ENCODE measurements around the gene CCR2.

Gene CCR2

DNA sequence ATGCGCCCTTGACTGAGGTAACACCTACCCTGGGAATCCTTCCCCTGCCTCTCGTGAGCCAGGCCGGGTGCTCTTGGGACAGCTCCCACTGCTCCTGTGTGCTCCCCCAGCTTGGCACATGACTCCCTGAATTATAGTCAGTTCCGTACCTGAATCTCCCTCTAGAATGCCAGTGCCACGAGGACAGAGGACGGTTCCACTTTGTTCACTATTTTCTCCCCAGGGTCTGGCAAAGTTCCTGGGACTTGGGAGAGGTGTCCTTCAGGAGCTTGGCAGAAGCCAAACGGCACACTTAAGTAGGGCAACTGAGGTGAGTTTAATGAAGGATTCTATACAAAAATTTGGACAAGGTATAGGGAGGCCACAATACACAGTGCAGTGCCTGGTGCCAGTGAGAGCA is 43.2 kb downstream of the CCR2 start:
- no peak for DNase-seq (ENCODE audit: low read depth, low spot score)
- POLR2A ChIA-PET = no interaction called here
- CTCF ChIA-PET = no interaction called here
- TF ChIP-seq, protein P1, sequence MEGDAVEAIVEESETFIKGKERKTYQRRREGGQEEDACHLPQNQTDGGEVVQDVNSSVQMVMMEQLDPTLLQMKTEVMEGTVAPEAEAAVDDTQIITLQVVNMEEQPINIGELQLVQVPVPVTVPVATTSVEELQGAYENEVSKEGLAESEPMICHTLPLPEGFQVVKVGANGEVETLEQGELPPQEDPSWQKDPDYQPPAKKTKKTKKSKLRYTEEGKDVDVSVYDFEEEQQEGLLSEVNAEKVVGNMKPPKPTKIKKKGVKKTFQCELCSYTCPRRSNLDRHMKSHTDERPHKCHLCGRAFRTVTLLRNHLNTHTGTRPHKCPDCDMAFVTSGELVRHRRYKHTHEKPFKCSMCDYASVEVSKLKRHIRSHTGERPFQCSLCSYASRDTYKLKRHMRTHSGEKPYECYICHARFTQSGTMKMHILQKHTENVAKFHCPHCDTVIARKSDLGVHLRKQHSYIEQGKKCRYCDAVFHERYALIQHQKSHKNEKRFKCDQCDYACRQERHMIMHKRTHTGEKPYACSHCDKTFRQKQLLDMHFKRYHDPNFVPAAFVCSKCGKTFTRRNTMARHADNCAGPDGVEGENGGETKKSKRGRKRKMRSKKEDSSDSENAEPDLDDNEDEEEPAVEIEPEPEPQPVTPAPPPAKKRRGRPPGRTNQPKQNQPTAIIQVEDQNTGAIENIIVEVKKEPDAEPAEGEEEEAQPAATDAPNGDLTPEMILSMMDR (IDR thresholded peaks at IDR 0.05; ENCODE audit: insufficient read depth, low read length, missing control alignments) = no peak
- H3K4me3 ChIP-seq (ENCODE audit: low read depth, low read length) = no peak overlapping the region

- ChIA-PET CTCF (no interaction called here), POLR2A (no interaction called here)
- DNase-seq (ENCODE audit: low read depth, low spot score) = no peak
- H3K4me3 ChIP-seq (ENCODE audit: low read depth, low read length) = no peak overlapping the region
- TF ChIP-seq, protein P1 (IDR thresholded peaks at IDR 0.05; ENCODE audit: insufficient read depth, low read length, missing control alignments) = no peak
Measured at GRCh38 chr3:46398186-46398955, 44.5 kb downstream of the CCR2 start.

DNA sequence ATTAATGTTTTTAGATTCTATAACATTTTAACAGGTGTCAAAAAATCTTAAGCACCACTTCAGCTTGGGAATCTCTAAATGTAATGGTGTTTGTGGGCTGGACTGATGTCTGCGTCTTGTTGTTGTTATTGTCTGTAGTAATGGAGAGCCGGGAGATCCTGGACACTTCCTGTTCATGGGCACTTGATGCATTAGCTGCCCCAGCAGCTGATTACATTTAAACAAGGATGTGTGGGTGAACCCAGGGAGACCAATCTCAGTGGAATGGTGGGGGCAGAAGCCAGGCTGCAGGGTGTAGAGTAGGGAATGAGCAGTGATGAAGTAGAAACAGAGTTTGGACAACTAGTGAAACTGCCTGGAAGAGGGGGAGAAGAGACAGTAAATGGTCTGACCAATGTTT is 45.2 kb downstream of the CCR2 start:
- TF ChIP-seq, protein P1 (IDR thresholded peaks at IDR 0.05; ENCODE audit: insufficient read depth, low read length, missing control alignments) = no peak
- POLR2A ChIA-PET = no interaction called here
- CTCF ChIA-PET = no interaction called here
- H3K4me3 ChIP-seq (ENCODE audit: low read depth, low read length) = no peak overlapping the region
- no peak for DNase-seq (ENCODE audit: low read depth, low spot score)

- DNase-seq (ENCODE audit: low read depth, low spot score) = no peak
- CTCF ChIA-PET = no interaction called here
- no peak overlapping the region for H3K4me3 ChIP-seq (ENCODE audit: low read depth, low read length)
- TF ChIP-seq, protein P1 (IDR thresholded peaks at IDR 0.05; ENCODE audit: insufficient read depth, low read length, missing control alignments) = no peak
- POLR2A ChIA-PET = no interaction called here
Measured at GRCh38 chr3:46399557-46399956, 45.6 kb downstream of the CCR2 start.

- H3K4me3 ChIP-seq (ENCODE audit: low read depth, low read length) = no peak overlapping the region
- POLR2A ChIA-PET = no interaction called here
- no peak for DNase-seq (ENCODE audit: low read depth, low spot score)
- CTCF ChIA-PET = no interaction called here
- TF ChIP-seq, protein P1 (IDR thresholded peaks at IDR 0.05; ENCODE audit: insufficient read depth, low read length, missing control alignments) = no peak
Measured at GRCh38 chr3:46400000-46400734, 46.3 kb downstream of the CCR2 start.

DNA sequence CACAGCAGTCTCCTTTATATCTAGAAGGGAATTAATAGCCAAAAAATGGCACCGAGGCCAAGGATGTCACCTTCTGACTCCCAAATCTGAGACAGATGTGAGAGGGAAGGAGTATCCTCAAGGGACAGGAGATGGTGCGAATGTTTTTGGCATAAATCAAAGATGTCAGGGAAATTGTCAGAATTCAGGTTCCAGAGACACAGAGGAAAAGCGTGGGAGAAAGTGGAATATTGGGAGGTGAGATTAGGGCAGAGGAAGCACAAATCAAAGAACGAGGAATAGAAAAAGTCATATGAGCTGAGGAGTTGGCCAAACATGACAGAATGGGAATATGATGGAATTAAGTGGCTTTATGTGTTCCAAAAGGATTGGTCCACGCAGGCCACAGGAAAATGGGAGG is 46.9 kb downstream of the CCR2 start:
- no peak for DNase-seq (ENCODE audit: low read depth, low spot score)
- CTCF ChIA-PET = no interaction called here

More for the DNA sequence above, 46.9 kb downstream of the CCR2 start:
- H3K4me3 ChIP-seq (ENCODE audit: low read depth, low read length) = no peak overlapping the region
- TF ChIP-seq, protein P1 (IDR thresholded peaks at IDR 0.05; ENCODE audit: insufficient read depth, low read length, missing control alignments) = no peak
- POLR2A ChIA-PET = no interaction called here

All from AG04449 (cell line).